T-helper 1 cell (primary cell): ENCODE results near the gene EFNB2.

Experiments
- DNase-seq, 5 donors: peaks; one replicate each; pipeline ENCODE4 v3.0.0-alpha.2; 2012 to 2020
- total RNA-seq, 4 donors: gene quantifications; one replicate each; lab custom pipeline; 2026; lab: John Stamatoyannopoulos, UW

EFNB2 gene
- total RNA-seq: 1.6 to 3.9 (median 2.5) reads per million in 4 donors

- peak; percentile 72 to 91 (median 76) for DNase-seq
These were observed at the start of gene EFNB2 for GRCh38 chr13:106535552-106536243. Gene EFNB2, minus strand, starts transcription at chr13:106535662. Its CDS starts 698 bp downstream, at chr13:106534964.

- no peak for DNase-seq
These were observed 45.8 kb upstream of the EFNB2 start for GRCh38 chr13:106581225-106581624.

DNA sequence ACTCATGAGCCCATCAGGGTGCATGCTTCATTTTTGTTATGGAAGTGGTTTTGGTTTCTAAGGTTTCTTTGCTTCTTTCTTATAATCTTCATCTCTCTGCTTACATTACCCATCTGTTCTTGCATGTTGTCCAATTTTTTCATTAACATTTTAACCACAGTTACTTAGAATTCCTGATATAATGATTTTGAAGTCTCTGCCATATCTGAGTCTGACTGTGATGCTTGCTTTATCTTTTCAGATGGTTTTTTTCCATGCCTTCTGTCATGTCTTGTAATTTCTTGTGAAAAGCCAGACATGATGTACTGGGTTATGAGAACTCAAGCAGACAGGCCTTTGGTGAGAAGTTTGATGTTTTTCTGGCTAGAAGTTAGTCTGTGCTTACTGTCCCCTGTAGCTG, 40.4 kb upstream of the EFNB2 start:
- no peak for DNase-seq

DNA sequence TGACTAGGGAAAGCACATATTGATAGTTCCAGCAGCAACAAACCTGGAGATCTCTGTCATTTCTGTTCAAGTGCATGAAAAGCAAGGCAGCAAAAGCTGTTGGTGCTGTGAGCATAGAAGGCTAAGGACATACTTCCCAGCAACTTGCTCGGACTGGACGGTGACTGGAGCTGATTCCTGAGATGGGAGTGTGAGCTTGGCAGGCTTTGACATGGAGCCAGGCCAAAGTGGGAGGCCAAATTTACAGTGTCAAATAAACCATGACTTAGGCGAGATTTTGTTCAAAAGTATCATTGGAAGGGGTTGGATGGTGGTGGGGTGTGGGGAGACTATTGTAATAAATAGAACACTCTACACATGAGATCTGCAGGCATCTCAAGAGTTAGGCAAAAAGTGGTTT, 38.4 kb upstream of the EFNB2 start:
- DNase-seq: no peak

DNA sequence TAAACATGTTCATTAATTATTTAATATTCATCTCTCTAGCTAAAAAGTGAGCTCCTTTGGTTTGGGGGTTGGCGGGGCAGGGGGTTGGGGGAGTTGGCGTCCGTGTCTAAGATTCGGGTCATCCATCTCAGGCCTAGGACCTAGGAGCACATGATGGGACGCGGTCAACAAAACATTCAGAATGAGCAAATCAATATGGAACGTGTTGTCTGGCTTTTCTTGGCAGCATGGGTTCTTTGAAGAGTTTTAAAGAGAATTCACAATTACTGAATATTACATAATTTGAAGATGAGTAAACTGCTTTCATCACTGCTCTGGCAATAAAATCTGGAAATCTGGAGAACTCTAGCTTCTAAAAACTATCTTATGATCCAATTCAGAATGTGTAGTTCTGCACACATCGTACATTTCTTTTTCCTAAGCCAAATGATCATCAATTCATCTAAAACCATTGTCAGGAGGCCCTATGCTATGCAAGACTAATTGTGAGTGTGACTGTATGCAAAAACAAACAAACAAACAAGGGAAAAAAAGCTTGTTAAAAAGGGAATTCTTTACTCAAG, 37.9 kb upstream of the EFNB2 start:
- DNase-seq: no peak

- peak; percentile 56 to 78 (median 65) for DNase-seq
These were observed 34.9 kb upstream of the EFNB2 start for GRCh38 chr13:106570299-106570852.

DNA sequence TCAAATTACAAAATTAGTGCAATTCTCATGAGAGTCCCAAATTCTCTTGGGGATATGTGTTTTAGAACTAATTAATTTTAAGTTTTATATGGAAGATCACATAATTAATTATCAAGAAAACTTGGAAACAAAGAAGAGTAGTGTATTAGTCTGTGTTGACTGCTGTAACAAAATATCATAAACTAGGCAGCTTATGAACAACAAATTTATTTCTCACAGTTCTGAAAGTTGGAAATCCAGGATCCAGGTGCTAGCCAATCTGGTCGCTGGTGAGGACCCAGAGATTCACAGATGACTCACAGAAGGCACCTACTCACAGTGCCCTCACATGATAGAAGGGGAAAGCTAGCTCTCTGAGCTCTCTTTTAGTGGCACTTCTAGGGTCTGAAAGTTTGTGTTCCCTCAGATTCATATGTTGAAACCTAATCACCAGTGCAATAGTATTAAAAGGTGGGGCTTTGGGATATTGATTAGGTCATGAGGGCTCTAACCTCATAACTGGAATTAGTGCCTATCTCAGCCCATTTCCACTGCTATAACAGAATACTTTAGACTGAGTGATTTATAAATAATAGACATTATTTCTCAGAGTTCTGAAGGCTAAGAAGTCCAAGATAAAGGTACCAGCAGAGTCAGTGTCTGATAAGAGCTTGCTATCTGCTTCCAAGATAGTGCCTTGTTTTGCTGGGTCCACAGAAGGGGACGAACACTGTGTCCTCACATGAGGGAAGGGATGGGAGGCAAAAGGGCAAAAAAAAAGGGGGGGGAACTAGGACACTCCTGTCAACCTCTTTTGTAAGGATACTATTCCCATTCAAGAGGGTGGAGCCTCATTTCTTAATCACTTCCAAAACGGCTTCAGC, 34.0 kb upstream of the EFNB2 start:
- DNase-seq: no peak

DNA sequence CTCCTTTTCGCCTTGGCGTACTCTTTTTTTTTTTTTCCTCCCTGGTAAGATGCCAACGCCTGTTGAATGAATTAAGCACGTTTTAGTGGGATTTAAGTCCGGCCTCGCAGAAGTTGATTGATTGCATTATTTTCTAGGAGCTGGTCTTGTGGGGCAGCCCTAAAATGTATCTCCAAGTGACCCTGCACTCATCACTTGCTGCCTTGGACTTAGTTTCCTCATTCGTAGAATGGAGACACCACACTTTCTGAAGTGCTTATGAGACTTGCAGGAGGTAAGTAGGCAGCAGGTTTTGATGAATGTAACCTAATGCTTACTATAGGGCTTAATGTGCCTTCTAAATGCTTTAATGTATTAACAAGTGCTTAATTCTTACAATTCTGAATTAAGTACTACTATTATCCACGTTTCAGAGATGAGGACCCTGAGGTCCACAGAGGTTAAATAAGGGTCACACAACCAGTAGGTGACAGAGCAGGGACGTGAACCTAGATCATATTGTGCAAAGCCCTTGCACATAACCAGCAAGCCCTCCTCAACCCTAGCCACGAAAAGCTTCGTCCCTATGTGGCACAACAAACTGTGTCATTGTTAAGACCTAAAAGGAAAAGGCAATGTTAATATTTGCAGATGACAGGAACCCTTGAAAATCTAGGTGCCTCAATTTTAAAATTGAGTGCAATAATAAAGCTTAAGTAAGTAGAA, 33.0 kb upstream of the EFNB2 start:
- DNase-seq: no peak

- DNase-seq: peak; percentile 80 to 94 (median 92)
These were observed 32.2 kb upstream of the EFNB2 start, which contains the start of gene ARGLU1 for GRCh38 chr13:106567474-106568298. Gene ARGLU1, minus strand, starts transcription at chr13:106568137. Its CDS starts 218 bp downstream, at chr13:106567919.

DNA sequence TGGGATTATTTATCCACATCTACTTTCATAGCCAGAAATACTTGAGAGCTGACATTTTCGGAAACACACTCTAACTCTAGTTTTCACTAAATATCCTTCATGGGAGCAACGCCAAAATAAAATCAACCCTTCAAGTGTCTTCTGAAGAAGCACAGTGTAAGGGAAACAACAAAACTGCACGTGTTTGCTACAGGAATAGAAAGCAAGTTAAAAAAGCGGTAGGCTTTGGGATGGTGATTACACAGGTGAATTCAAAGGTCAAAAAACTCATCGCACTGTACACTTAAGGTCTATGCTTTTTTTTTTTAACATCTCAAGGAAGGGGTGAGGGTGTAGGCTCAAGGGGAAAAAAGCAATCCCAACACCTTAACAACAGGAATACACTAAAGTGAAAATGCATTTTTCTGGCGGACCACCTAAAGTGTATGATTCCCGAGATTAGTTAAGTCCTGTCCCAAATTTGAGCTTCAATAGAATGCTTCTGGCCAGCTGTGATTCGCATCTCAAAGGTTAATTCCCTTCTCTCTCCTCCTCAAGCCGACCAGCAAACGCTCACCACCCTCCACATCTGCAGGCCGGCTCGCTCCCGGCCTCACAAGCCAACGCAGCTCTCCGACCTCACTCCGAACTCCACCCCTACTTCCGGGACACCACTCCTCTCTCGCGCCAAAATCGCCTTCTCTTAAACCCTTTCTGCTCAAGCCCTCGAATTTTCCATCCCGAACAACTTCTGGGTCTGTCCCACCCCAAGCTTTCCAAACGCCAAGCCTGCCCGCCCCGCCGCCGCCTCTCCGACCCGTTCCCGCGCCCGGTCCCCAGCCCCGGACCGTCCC, 31.4 kb upstream of the EFNB2 start:
- peak in 3 of 5 donors; percentile 13 to 56 (median 16) for DNase-seq

DNA sequence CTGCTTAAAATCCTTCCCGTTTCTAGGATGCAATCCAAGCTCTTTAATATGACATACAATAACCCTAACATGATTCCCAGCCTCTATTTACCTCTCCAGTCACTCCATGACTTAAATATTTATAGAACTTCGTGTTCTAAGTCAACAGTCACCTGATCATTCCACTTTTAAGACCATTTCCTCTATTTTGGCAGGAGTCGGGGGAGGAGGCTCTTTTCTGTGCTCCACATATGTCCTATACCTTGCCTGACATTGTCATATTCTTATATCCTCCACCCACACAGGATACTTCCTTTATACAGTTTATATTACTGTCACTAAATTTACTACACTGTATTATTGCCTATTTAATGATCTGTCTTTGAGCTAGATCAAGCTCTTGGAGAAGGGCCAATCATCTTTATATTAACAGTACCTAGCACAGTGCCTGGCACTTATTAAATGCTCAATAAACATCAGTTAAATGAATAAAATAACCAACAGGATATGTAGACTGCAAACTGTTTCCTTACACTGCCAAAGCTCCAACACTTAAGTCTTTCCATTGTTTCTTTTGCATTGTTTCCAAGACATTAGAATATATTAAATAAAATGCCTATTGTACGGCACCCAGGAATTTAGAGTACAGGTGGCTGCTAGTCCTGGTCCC, 29.8 kb upstream of the EFNB2 start:
- DNase-seq: no peak

DNA sequence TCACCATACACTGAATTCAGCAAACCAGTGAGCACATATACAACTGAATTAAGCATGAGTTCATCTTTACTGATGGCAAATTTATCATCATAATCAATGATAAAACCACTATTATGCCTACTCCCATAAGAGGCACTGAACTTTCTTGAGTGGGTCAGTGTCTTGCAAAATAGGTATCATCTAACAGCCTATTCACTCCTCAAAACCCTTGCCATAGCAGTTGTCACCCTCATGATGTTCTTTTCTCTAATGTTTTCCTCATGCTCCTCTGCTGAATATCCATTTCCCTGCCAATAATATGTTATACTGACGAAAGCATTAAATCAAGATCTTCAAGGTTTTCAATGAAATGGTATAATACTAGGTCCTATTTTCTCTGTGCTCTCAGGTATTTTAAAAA, 26.8 kb upstream of the EFNB2 start:
- DNase-seq: no peak

- peak in 3 of 5 donors; percentile 7 to 56 (median 18) for DNase-seq
These were observed 26.2 kb upstream of the EFNB2 start for GRCh38 chr13:106561551-106562170.

GRCh38 chr13:106560821-106561220, 25.4 kb upstream of the EFNB2 start:
- peak in 1 of 5 donors; percentile 38 for DNase-seq

DNA sequence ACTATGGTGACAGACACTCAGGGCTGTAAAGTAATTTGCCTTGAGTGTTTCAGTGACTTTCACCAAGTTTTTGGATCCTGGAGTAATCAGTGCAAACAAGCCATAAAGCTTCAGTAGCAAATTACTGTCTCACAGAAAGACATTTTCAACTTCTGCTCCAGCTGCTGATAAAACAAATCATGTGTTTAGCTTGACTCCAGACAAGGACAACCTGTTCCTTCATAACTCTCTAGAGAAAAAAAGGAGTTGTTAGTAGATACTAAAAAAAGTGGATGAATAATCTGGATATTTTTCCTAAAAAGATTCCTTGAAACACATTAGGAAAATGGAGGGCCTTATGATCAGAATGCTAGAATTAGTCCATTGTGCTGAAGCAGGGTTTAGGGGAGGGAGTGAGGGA, 23.1 kb upstream of the EFNB2 start:
- DNase-seq: no peak

GRCh38 chr13:106555631-106556328, 20.3 kb upstream of the EFNB2 start:
- no peak for DNase-seq

- no peak for DNase-seq
These were observed 16.3 kb upstream of the EFNB2 start for GRCh38 chr13:106551751-106552150.

- no peak for DNase-seq
These were observed 15.9 kb upstream of the EFNB2 start for GRCh38 chr13:106551350-106551749.
